Kidney (tissue), 14 donors: Measurements from ENCODE around the gene AXDND1. TPM values are rescaled to one million over a fixed set of nuclear protein-coding genes. Genes with fewer than 3 reads are reported as not detected.
"Not testable (repeated sequence)": the region's sequence is repeated elsewhere in the genome, so short reads cannot be mapped to it uniquely, and the experiment has no call there.

Experiments used
- DNase-seq, 5 donors: peaks; one replicate each; pipeline ENCODE4 v3.0.0-alpha.2; 2013 to 2020
- FAIRE-seq: peaks from 2 replicates; lab custom pipeline; 2012; peaks lifted over from hg19 to GRCh38; lab: Jason Lieb, UNC
- H3K27ac ChIP-seq, 2 donors: one replicate each; pipeline ENCODE4 v1.7.0; 2013; ENCODE audit warnings: low read depth in 2 of 2, low read length in 2 of 2, inconsistent platforms in 1 of 2
- H3K27me3 ChIP-seq: one replicate; pipeline ENCODE4 v1.7.1; 2013; ENCODE audit warnings: low read length, inconsistent platforms; ENCODE audit not compliant: control insufficient read depth, insufficient read depth
- H3K36me3 ChIP-seq, 3 donors: one replicate each; pipeline versions ENCODE4 v1.7.0 to v1.7.1; 2013; ENCODE audit warnings: low read length in 3 of 3, control low read depth in 1 of 3, inconsistent platforms in 1 of 3; ENCODE audit not compliant: insufficient read depth in 3 of 3, control insufficient read depth in 2 of 3
- H3K4me1 ChIP-seq, 3 donors: one replicate each; pipeline versions ENCODE4 v1.7.0 to v1.7.1; 2013; ENCODE audit warnings: low read length in 3 of 3, inconsistent platforms in 1 of 3, low read depth in 1 of 3; ENCODE audit not compliant: control insufficient read depth in 2 of 3, insufficient read depth in 2 of 3
- H3K4me3 ChIP-seq, 3 donors: one replicate each; pipeline versions ENCODE4 v1.7.0 to v1.8.1; 2013; ENCODE audit warnings: low read length in 3 of 3, control low read depth in 1 of 3, inconsistent platforms in 1 of 3
- H3K9ac ChIP-seq, 3 donors: one replicate each; pipeline versions ENCODE4 v1.7.0 to v1.7.1; 2013; ENCODE audit warnings: low read length in 3 of 3, control low read depth in 1 of 3, inconsistent platforms in 1 of 3
- H3K9me3 ChIP-seq, 3 donors: one replicate each; pipeline versions ENCODE4 v1.7.0 to v1.7.1; 2013; ENCODE audit warnings: low read length in 3 of 3, control low read depth in 1 of 3, inconsistent platforms in 1 of 3; ENCODE audit not compliant: control insufficient read depth in 2 of 3, insufficient read depth in 1 of 3
- intact Hi-C: fragments of 100-400 bp; cut with DNase I; formaldehyde crosslinking; loops from one replicate; pipeline ENCODE4 v1.11.1; 2022
- polyA plus RNA-seq: library from polyadenylated mRNA; stranded (reverse); fragments of 350-450 nt; fragmentation: Illumina TruSeq; extraction: RNeasy Lipid Tissue Mini Kit (QIAGEN cat#74804); gene quantifications from one replicate; pipeline ENCODE4 v1.2.3, GENCODE V29; 2014; ENCODE audit warnings: low read depth, low replicate concordance; ENCODE audit not compliant: insufficient read depth
- total RNA-seq: library from RNA; stranded (reverse); fragmentation: NEBNext Ultra II Directional; extraction: Animal tissue kit (Norgen Biotek cat#: 25700); gene quantifications from one replicate; pipeline ENCODE4 v1.2.1, GENCODE V29; 2021
- TF ChIP-seq, protein P1 (sequence below): IDR thresholded peaks from 3 replicates; pipeline ENCODE4 v1.5.1; 2012; ENCODE audit warnings: mild to moderate bottlenecking, moderate library complexity, borderline replicate concordance; ENCODE audit not compliant: insufficient read depth; ENCODE audit errors: extremely low read depth
- donor health status: control.
- donor health status: control.
- donor health status: control.
- donor health status: control.
- donor health status: control.
- donor health status: DM: yes; HTN: yes; CAD: no.
- donor health status: Normal renal cell carcinoma (clear cell type).

AXDND1 gene
- total and polyA plus RNA-seq, 2 donors from 2014 or later = 0.57 TPM; not detected in 1

- TF ChIP-seq, protein P1, sequence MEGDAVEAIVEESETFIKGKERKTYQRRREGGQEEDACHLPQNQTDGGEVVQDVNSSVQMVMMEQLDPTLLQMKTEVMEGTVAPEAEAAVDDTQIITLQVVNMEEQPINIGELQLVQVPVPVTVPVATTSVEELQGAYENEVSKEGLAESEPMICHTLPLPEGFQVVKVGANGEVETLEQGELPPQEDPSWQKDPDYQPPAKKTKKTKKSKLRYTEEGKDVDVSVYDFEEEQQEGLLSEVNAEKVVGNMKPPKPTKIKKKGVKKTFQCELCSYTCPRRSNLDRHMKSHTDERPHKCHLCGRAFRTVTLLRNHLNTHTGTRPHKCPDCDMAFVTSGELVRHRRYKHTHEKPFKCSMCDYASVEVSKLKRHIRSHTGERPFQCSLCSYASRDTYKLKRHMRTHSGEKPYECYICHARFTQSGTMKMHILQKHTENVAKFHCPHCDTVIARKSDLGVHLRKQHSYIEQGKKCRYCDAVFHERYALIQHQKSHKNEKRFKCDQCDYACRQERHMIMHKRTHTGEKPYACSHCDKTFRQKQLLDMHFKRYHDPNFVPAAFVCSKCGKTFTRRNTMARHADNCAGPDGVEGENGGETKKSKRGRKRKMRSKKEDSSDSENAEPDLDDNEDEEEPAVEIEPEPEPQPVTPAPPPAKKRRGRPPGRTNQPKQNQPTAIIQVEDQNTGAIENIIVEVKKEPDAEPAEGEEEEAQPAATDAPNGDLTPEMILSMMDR = no peak
- no peak for DNase-seq
Measured at GRCh38 chr1:179425186-179425585, 59.4 kb downstream of the AXDND1 start.

GRCh38 chr1:179437171-179437570, 71.4 kb downstream of the AXDND1 start:
- no peaks in the 10 kb centered on the region for H3K27me3 ChIP-seq
- no peaks in the 10 kb centered on the region for H3K36me3 ChIP-seq
- H3K27ac ChIP-seq = no peak overlapping the region
- no peaks in the 10 kb centered on the region for H3K4me1 ChIP-seq
- H3K4me3 ChIP-seq = no peak overlapping the region
- TF ChIP-seq, protein P1 = no peak
- no peaks in the 10 kb centered on the region for H3K9me3 ChIP-seq
- intact Hi-C loops = no loop called here
- FAIRE-seq = no peak
- no peak for DNase-seq
- no peak overlapping the region for H3K9ac ChIP-seq

More at GRCh38 chr1:179425186-179425585, 59.4 kb downstream of the AXDND1 start:
- Histone ChIP-seq H3K9me3 (peaks cover 0 to 7% (median 7%) of the 10 kb centered on the region in 3 donors), H3K4me3 (no peak overlapping the region), H3K9ac (no peak overlapping the region), H3K36me3 (no peaks in the 10 kb centered on the region), H3K4me1 (no peaks in the 10 kb centered on the region), H3K27me3 (no peaks in the 10 kb centered on the region), H3K27ac (no peak overlapping the region)
- intact Hi-C loops = no loop called here
- FAIRE-seq = no peak

GRCh38 chr1:179439646-179440045, 73.9 kb downstream of the AXDND1 start:
- H3K4me1 ChIP-seq, intact Hi-C loops, FAIRE-seq, H3K36me3 ChIP-seq, H3K27me3 ChIP-seq, H3K9me3 ChIP-seq, DNase-seq, H3K27ac ChIP-seq, H3K4me3 ChIP-seq, H3K9ac ChIP-seq: not testable (repeated sequence)

- DNase-seq, H3K27me3 ChIP-seq, intact Hi-C loops, H3K9ac ChIP-seq, H3K27ac ChIP-seq, H3K9me3 ChIP-seq, H3K4me1 ChIP-seq, H3K36me3 ChIP-seq, H3K4me3 ChIP-seq, FAIRE-seq: not testable (repeated sequence)
Measured at GRCh38 chr1:179440301-179440700, 74.5 kb downstream of the AXDND1 start.

GRCh38 chr1:179440971-179441370, 75.2 kb downstream of the AXDND1 start:
- no peak for FAIRE-seq
- Histone ChIP-seq H3K9me3 (no peaks in the 10 kb centered on the region), H3K4me3 (no peak overlapping the region), H3K4me1 (no peaks in the 10 kb centered on the region), H3K36me3 (no peaks in the 10 kb centered on the region), H3K9ac (no peak overlapping the region), H3K27ac (no peak overlapping the region), H3K27me3 (no peaks in the 10 kb centered on the region)
- DNase-seq = no peak
- intact Hi-C loops = no loop called here
- TF ChIP-seq, protein P1 = no peak
